ENCODE results near the gene TSPAN15. TPM values are rescaled to one million over a fixed set of nuclear protein-coding genes. Genes with fewer than 3 reads are reported as not detected.

The TSPAN15 gene
- total and polyA plus RNA-seq, 2 experiments from 2014 or later = 252 to 289 TPM

DNA sequence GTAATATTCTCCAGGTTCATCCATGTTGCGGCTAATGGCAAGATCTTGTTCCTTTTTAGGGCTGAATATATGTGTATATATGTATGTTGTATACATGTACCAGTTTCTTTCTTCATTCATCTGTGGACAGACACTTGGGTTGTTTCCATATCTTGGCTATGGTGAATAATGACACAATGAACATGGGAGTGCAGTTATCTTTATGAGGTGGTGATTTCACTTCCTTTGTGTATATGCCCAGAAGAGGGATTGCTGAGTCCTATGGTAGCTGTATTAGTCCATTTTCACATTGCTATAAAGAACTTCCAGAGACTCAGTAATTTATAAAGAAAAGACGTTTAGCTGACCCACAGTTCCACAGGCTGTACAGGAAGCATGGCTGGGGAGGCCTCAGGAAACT is 17.1 kb upstream of the TSPAN15 start:
- peak in 1 of 2 donors; percentile 60 for DNase-seq (ENCODE audit: low read depth in 1 of 2, low spot score in 1 of 2)
- H3K36me3 ChIP-seq = no peaks in the 10 kb centered on the region
- H3K27ac ChIP-seq = no peak overlapping the region
- no peak overlapping the region for H3K4me3 ChIP-seq
- no peaks in the 10 kb centered on the region for H3K27me3 ChIP-seq
- H3K4me1 ChIP-seq (ENCODE audit: low read depth) = peaks cover 6% of the 10 kb centered on the region
- no peaks in the 10 kb centered on the region for H3K9me3 ChIP-seq (ENCODE audit: low read depth)
- TF ChIP-seq, protein P1, sequence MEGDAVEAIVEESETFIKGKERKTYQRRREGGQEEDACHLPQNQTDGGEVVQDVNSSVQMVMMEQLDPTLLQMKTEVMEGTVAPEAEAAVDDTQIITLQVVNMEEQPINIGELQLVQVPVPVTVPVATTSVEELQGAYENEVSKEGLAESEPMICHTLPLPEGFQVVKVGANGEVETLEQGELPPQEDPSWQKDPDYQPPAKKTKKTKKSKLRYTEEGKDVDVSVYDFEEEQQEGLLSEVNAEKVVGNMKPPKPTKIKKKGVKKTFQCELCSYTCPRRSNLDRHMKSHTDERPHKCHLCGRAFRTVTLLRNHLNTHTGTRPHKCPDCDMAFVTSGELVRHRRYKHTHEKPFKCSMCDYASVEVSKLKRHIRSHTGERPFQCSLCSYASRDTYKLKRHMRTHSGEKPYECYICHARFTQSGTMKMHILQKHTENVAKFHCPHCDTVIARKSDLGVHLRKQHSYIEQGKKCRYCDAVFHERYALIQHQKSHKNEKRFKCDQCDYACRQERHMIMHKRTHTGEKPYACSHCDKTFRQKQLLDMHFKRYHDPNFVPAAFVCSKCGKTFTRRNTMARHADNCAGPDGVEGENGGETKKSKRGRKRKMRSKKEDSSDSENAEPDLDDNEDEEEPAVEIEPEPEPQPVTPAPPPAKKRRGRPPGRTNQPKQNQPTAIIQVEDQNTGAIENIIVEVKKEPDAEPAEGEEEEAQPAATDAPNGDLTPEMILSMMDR (IDR thresholded peaks at IDR 0.05; ENCODE audit: low read depth, low read length) = no peak

DNA sequence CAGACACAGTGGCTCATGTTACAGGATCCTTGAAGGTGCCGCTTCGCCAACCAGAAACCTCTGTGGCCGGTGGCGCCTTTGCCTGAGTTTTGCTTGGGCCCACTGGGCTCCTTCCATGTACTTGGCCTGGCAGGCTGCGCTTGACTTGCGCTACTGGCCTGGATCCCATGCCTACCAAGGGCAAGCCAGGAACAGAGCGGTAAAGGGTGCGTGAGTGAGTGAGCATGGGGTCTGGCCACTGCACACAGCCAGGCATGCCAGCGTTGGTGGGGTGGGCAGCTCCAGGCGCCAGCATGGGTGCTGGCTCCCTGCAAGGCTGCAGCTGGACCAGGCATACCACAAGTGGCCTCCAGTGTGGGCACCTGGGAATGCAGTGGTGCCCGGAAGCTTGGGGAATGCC is 16.3 kb upstream of the TSPAN15 start:
- Histone ChIP-seq H3K27ac (no peak overlapping the region), H3K4me3 (no peak overlapping the region), H3K9me3 (ENCODE audit: low read depth) (no peaks in the 10 kb centered on the region), H3K4me1 (ENCODE audit: low read depth) (peaks cover 14% of the 10 kb centered on the region), H3K36me3 (no peaks in the 10 kb centered on the region), H3K27me3 (no peaks in the 10 kb centered on the region)
- TF ChIP-seq, protein P1 (IDR thresholded peaks at IDR 0.05; ENCODE audit: low read depth, low read length) = no peak
- no peak for DNase-seq (ENCODE audit: low read depth in 1 of 2, low spot score in 1 of 2)

DNA sequence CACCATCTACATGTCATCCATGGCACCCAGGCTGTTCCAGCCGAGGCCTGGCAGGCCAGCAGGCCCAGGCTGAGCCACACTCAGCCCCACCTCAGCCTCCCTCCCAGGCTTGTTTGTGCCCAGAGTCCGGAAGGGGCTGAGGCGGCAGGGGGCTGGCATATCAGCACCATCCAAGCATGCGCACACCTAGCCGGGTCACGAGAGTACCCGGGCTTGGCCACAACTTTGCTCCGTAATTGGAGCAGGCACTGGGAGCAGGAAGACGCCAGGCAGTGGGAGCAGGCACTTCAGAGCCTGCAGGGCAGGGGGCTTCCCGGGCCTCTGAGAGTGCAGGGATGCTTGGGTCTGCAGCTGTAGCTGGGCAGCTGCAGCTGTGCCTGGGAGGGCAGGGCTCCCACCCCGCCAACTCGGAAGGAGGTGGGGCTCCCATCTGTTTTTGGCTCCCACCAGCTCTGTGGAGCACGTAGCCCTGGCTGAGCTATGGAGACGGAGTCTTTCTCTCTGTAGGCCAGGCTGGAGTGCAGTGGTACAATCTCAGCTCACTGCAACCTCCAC is 15.2 kb upstream of the TSPAN15 start:
- Histone ChIP-seq H3K9me3 (ENCODE audit: low read depth) (no peaks in the 10 kb centered on the region), H3K4me1 (ENCODE audit: low read depth) (peaks cover 20% of the 10 kb centered on the region), H3K4me3 (no peak overlapping the region), H3K36me3 (no peaks in the 10 kb centered on the region), H3K27me3 (no peaks in the 10 kb centered on the region), H3K27ac (no peak overlapping the region)
- TF ChIP-seq, protein P1 (IDR thresholded peaks at IDR 0.05; ENCODE audit: low read depth, low read length) = no peak
- DNase-seq (ENCODE audit: low read depth in 1 of 2, low spot score in 1 of 2) = no peak

DNA sequence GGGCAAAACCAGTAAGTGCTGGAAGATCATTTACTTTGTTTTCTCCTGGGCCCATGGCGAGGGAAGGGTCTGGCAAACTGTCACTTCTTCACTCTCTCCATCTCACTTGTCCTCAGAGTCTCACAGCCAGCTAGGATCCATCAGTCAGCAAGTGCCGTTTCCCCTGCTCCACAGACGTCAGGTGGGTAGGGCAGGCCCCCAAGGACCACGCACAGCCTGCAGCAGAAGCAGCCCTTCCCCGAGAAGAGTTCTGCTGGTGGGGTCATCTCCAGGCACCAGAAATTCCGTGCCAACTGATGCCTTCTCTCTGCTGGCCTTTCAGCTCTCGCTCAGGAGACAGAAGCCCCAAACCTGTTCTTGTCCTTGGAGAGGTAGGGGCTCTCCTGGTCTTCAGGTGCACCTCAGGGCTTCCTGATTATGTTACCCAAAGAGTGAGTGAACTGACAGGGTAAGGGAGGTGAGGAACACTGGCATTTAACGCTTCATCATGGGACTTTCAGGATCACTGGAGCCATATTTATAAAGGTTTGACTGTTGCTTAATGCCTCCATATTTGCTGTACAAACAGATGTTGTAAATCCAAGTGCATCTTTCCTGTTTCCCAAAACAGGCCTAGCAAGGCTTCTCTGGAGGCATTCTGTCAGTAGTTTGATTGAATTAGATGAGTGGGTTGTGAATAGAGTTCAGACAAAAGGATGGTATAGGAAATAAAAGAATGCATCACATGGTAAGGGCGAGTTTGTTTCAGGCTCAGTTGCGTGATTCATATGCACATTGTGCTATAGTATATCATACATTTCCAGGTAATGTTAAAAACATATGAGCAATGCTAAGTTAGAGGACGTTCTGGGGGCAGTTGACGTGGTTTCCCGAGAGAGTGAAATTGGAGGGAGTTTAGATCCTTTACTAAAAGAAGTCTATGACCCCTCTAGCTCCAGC is 13.7 kb upstream of the TSPAN15 start:
- Histone ChIP-seq H3K4me1 (ENCODE audit: low read depth) (peaks cover 20% of the 10 kb centered on the region), H3K4me3 (no peak overlapping the region), H3K27ac (no peak overlapping the region), H3K36me3 (no peaks in the 10 kb centered on the region), H3K9me3 (ENCODE audit: low read depth) (no peaks in the 10 kb centered on the region), H3K27me3 (no peaks in the 10 kb centered on the region)
- TF ChIP-seq, protein P1 (IDR thresholded peaks at IDR 0.05; ENCODE audit: low read depth, low read length) = no peak
- DNase-seq (ENCODE audit: low read depth in 1 of 2, low spot score in 1 of 2) = no peak

DNA sequence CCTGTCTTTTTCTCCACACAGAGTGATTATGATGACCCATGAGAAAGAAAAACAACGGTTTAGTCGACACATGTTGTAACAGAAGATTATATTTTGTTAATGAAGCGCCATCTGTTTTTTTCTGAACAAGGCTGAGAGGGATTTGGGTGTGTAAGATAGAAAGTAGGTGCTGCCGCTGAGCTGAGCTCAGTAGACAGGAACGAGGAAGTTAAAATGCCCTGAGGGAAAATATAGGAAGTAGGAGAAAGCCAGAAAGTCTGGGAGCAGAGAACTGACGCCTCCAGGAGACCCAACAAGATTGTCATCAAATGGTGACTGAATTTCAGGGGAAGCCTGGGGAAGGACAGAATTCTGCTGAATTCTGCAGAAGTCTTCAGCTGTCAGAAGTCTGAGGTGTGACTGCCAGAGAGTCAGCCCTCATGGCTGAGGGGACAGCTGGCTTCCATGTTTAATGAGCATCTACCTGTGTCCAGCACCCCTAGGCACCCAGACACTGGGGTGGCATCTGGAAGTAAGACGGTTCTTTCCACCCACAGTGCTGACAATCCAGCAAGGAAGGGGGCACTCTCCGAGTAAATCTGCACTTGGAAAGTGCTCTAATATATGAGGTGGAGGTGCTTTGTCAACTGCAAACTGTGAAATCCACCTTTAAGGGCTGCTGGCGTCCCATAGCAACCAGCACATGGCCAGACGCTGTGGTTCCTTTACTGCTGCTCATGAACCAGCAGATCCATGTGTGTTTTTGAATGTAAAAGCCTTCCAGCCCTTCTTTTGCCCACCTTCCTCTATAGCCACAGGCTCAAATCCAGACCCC is 12.5 kb upstream of the TSPAN15 start:
- TF ChIP-seq, protein P1 (IDR thresholded peaks at IDR 0.05; ENCODE audit: low read depth, low read length) = no peak
- H3K36me3 ChIP-seq = no peaks in the 10 kb centered on the region
- H3K9me3 ChIP-seq (ENCODE audit: low read depth) = no peaks in the 10 kb centered on the region
- H3K4me1 ChIP-seq (ENCODE audit: low read depth) = peaks cover 20% of the 10 kb centered on the region
- no peak overlapping the region for H3K27ac ChIP-seq
- DNase-seq (ENCODE audit: low read depth in 1 of 2, low spot score in 1 of 2) = peak in 1 of 2 donors; percentile 43
- H3K4me3 ChIP-seq = no peak overlapping the region
- H3K27me3 ChIP-seq = no peaks in the 10 kb centered on the region
